Fibroblast of peridontal ligament (primary cell): ENCODE data around the gene MEIS1.

Experiments
- DNase-seq: peaks from one replicate; pipeline ENCODE4 v3.0.0-alpha.2; 2010; ENCODE audit errors: extremely low read depth

The MEIS1 gene

DNA sequence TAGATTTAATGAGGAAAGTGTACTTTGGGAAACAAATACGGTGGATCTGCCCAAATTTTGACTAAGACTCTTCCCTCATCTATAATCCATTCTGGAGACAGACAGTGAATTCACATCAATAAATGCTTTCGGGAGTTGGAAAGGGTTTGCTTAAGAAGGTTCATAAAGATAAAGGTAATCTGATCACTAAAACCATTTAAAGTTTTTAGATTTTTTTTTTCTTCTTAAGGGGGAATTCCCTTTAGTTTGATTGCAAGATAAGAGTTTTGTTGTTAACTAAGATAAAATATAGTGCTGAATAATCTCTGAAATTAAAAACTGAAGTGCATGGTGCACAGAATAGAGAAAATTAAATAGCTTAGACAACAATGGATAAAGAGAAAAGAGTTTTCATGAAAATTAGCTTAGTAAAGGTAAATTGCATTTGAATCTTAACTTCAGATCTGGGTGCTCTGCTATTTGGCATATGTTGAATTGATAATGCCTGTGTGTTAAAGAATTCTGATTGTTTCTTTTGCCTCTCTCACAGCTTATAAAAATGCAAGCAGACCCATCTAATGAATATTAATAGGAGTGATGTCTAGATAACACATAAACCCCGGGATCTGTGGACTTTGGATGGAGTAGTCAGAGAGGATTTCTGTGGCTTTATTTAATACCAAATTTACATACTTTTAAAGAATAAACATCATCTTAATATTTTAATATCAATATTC lies 100.8 kb downstream of the MEIS1 start:
- DNase-seq: no peak

DNA sequence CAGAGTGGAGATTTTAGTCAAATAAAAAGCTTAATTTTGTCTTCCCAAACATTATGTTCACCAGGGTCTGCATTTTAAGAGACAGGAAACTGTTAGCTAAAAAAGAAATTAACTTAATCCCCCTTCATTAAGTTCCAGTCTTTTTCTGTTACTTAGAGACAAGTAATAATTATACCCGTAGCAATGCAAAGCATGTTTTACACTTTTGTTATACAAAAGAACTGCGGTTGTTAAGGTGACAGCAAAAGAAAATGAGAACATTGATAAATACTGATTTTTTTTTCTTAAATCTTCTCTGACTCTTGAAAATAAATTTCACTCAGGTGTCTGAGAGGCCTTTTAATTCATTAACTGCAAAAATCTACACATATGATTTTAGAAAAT lies 101.4 kb downstream of the MEIS1 start:
- no peak for DNase-seq

DNA sequence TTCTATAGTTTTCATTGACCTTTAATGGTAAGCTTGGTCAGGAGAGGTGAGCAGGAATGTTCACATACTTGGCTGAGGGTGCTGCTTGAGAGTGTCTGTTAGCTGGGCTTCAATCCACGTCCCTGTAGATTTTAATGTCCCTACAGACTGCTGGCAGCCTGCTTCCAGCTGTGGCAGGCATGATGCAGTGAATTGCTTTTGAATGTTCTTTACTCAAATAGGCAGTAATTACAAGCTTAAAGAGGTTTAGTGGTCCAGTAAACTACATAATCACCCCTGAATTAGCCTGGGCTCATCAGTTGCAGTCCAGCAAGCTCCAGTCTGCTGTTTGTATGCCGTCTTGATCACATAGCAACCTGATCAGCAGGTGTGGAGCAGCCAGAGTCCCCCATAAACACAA lies 102.1 kb downstream of the MEIS1 start:
- DNase-seq: no peak

DNA sequence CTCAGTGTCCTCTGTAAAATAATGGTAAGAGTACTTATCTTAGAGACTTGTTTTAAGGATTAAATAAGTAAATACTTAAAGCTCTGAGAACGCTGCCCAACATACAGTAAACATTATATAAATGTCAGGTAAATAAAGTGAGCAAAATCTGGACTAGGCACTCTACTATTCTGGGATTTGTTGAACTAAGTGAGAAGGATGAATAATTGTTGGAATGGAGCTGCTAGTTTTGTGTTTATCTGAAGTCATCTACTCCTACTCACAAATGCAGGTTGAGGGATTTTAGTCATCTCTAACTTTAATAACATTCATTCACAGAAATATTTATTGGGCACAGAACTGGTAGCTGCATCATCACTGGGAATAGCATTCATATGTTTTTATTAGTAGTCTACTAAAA lies 103.4 kb downstream of the MEIS1 start:
- DNase-seq: no peak

DNA sequence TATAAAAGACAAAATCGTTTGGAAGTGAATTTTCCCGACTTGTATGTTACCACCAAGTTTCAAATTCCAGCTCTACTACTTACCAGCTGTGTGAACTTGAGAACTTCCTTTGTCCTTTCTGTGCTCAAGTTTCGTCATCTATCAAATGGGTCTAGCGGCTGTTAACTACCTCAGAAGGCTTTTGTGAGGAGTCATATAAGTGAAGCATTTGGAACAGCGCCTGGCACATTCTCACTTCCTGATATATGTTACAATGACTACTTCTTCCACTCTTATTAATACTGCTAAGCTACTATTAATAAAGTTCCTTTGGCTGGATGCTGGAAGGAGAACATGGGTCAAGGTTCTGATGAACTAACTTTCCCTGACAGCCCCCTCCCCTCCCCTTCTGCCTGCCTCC lies 104.5 kb downstream of the MEIS1 start:
- no peak for DNase-seq

DNA sequence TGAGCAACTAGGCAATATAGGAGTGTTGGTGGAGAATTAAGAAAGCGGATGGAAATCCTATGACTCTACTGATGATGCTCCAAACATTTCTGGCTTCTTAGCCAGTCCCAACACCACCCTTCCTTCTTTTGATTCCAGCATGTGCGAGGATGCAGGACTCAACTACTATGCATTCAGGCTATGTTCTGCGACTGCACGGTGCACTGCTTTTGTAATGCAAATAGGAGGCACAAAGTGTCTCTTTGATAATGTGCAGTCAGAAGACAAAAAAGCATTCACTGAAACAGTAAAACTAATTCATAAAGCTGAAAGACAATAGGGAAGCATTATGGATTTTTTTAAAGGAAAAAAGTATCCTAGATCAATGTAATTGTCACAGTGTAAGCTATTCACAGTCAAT lies 106.7 kb downstream of the MEIS1 start:
- DNase-seq: no peak

DNA sequence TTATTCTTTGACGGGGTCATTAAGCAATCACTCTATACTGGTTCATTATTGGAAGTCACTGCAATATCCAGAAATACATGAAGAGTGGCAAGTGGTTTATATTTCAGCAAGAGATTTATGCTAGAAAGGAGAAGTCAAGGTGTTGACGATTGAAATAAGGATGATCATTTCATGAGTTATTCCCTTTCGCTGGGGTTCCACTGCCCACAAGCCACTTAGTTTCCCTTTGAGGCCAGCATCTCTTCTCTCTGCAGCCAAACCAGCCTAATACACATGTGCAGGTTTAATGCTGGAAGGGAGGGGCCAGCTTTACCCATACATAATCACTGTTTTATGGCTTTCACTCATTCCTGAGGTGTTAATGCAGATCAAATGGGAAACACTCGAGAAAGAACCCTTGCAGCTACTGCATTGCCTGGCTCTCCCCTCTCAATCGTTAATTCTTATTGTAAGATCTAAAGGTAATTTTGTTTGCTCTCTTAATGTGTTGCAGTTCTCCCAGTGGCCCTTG lies 108.4 kb downstream of the MEIS1 start:
- no peak for DNase-seq

DNA sequence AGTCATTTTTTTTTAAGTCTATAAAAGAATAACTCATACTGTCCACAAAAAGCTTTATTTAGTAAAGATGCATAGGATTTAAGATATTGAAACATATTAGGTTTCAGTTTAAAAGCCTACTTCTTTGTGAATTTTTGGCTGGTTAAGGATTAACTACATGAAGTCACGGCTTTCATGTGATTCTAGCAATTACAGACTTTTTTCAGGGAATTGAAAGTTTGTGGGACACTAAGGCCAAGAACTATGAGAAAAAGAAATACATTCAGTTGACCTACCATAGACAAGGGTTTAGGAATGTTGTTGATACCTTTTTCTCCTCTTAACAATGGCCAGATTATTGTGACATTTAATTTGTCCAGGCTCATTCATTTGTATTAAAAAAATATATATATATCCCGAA lies 109.3 kb downstream of the MEIS1 start:
- DNase-seq: no peak

DNA sequence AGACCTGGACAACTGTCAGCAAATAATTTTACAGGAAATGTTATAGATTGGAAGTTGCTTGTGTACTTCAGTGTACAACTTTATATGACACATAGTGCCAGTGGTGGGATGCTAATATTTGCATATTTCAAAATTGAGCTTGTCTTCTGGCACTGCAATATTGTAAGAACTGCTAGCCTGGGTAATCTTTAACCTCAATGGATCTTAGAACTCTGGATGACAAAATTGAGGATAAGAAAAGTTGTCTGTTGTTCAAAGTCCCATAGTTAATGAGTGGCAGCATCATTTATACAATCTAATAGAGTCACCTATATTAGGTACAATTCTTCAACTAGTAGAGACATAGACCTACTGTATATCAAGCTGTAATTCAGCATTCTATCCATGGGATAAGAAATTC lies 110.3 kb downstream of the MEIS1 start:
- no peak for DNase-seq

DNA sequence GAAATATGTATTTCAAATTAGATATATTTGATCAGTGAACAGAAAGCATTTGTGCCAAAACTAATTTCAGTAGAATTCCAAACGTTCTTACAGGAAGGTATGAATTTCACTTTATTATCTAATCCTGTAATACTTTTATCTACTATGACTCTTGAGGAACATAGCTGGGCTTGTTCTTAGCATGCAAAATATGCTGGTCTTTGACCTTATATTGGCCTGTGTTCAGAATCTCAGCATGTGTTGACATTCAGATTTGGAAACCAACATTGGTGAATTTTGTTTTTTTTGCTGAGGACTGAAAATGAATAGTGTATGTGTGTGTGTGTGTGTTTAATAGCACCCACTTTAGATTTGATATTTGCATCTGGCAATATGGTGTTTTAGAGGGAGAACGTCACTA lies 112.2 kb downstream of the MEIS1 start:
- DNase-seq: no peak

DNA sequence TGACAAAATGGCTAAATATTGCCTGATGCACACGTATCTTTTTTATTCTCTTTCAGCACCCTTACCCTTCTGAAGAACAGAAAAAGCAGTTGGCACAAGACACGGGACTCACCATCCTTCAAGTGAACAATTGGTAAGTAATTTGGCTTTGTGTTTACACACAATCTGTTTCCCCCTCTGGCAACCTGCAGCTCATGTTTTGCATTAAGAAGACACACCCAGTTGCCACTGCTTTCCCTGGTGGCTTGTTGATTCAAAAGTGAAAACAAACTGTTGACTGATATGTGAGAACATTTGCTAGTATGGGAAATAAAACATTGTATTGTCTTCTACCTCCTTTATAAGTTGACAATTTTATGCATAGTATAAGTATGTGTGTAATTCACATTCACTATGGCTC lies 113.0 kb downstream of the MEIS1 start:
- no peak for DNase-seq

DNA sequence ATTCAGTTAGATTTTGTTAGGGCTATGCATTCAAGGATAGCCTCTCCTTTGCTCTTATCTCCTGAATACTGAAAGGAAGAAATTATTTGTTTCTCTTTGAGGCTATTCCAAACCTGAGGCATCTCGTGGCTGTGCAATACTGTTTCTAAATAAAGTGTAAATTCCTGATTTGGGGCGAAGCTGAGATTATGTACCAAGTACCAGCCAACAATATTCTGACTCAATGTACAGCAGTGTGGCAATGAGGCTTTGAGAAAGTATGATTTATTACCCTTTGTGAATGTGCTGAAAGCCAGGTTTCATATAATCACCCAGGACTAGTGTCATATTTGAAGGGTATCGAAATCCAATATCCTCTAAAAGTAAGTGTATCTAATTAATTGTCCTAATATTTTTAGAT lies 113.5 kb downstream of the MEIS1 start:
- DNase-seq: no peak

DNA sequence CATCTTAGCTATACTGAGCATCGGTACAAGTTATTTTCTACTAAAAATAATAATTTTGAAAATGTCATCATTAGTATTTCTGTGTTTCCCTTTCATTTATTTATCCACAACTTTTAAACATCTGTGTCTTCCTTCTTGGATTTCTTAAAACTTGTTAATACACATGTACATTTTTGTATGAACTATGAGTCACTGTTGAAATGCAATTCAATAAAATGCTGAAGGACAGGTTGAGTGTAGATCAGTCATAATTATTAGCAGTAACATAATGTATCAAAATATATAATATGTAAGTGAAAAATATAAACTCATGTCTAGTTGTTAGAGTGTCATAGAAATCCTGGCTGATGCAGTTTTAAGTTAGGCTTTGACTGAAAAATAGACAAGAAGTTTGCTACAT lies 115.9 kb downstream of the MEIS1 start:
- no peak for DNase-seq

DNA sequence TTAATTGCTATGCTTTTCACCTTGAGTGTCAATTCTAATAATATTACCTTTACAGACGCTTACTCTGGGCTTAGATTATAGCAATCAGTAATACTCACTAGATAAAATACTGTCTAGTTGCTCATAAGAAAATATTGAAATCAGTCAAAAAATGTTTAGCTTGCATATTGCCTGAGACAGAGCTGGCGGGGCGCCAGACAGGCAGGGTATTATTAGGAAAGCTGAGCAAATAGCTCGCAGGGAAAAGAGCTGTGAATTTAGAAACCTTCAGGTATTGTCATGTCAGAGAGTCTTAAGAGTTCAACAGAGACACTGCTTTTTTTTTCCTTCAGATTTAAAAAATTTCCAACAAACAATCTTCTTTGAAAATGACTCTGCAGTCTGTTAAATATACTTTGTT lies 118.4 kb downstream of the MEIS1 start:
- DNase-seq: no peak

DNA sequence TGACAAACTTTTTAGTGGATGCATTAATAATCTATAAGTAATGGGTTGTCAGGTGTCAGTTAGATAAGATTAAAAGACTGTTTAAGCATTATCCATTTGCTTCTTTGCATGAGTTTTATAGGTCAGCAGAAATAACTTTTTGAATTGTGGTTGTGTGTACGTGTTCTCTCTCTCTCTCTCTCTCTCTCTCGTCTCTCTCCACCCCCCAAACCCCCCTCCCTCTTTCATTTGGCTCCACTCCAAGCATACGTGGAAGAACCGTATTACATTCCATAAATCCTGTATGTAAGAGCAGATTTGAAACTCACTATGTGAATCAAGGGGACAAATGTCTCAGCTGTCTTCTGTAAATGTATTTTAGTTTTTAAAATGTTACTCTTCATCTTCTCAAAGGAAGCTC lies 120.2 kb downstream of the MEIS1 start:
- DNase-seq: no peak

DNA sequence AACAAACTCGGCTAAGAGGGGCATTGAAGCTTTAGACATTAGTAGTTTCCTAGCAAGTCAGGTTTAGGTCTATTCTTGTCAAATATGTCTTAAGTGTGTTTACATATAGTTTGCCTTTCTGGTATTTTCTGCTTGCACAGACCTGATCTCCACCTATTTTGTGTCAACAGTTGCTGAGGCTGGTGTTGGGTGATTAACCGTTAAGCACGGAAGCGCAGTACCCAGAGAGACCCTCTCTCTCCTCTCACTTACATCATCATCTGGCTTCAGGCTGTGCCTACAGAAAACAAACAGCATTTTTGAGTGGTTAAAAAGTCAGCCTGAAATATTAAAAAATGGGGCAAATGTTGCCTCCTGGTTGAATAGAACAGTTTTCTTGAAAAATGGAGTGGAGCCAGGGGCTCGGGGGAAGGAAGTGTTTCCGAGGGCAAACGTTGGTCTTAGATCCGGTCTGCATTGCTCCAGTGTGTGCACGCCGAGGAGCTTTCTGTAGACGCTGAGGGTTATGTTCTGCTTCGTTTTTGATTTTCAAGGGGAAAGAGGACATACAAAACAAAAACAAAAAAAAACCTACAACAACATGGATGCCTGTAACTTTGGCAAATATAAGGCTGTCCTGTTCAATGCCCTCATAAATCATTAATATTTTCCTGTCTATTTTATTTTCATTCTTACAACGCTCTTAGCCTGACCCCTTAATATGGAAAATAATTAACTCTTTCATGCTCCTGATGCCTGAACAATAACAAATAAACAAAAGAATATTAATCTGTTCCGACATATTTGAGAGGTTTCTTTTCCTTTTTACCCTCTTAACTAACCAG lies 120.8 kb downstream of the MEIS1 start:
- DNase-seq: no peak

DNA sequence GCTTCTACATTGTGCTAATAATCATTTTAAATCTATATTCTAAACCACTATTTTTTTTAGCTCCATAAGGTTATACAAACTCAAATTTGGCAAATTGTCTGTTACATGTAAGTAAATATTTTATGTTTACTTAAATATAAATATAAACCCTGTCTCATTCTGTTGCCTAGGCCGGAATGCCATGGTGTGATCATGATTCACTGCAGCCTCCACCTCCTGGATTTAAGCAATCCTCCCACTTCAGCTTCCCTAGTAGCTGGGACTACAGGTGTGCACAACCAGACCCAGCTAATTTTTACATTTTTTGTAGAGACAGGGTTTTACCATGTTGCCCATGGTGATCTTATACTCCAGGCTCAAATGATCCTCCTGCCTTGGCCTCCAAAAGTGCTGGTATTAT lies 124.7 kb downstream of the MEIS1 start:
- DNase-seq: no peak

DNA sequence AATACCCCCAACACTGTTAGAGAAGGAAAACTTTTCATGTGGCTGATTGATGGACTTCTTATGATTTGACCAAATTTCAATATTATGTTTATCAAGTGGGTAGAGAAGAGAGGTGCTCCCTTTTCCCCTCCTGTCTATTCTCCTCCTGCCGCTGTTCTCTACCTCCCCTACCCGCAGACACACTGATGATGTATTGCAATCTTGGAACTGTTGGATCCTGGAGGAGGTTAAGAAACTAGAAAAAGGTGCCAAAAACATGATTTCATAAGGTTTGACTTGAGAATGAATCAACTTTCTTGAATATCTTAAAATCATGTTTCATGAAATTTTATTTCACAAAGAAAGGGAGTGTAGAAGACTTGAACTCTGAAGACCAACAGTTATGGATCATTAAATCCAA lies 125.8 kb downstream of the MEIS1 start:
- DNase-seq: no peak

DNA sequence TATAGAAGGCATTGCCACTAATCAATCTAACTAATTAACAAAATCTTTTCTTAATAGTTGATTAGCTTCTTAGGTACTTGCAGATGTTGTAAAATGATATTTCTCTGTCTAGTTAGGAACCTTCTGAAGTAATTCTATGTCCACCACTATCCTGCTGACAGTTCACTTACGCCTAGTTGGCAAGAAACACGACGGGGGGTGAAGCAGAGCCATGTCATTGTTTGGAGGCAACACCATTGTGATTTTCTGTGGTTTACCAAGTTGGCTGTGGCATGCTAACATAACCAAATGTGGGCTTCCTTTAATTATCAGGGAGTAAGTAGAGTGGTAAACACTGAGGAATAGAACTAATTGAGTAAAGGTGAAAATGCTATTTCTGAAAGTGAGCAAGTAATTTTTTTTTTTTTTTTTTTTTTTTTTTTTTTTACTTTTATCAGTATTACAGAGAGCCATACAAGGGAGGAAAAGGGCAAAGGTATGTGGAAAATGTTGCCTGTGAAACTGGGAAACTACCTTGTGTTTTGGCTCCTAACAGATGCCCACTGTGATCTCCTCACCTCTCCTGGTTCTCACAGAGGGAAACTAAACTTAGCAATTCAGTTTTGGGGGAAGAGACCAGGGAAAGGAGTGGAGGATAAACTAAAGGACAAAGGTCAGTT lies 126.8 kb downstream of the MEIS1 start:
- no peak for DNase-seq

DNA sequence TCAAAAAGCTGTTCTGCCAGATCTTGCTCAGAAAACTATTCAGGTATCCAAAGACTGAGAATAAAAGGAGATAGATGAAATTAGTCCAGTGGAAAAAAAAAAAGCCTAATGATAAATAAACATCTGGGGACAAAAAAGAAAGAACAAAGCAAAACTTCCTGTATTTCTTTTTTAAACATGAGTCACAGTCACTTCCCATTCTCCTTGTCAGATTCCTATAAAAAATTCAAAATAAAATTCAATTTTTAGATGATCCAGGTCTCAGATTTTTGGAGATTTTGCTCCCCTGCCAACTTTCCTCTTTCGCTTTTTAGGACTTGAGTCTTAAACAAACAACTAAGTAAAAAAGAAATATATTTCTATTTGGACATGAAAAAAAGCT lies 127.4 kb downstream of the MEIS1 start:
- DNase-seq: no peak

DNA sequence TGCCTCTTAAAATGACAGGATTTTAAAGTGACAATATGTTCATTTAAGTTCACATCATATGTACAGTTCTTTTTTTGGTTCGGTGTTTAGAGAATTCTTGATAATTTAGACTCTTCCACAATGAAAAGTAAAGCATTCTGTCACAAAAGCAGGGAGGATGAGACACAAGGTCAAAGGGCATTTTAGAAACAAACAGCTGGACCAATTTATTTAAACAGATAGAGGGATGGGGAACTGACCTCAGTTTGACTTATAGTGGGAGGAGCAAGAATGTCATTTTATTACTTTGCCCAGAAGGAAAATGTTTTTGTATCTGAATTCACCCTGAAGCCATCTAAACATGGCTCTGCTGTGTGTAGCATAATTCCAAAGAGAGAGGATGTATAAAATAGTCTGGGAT lies 128.5 kb downstream of the MEIS1 start:
- no peak for DNase-seq

DNA sequence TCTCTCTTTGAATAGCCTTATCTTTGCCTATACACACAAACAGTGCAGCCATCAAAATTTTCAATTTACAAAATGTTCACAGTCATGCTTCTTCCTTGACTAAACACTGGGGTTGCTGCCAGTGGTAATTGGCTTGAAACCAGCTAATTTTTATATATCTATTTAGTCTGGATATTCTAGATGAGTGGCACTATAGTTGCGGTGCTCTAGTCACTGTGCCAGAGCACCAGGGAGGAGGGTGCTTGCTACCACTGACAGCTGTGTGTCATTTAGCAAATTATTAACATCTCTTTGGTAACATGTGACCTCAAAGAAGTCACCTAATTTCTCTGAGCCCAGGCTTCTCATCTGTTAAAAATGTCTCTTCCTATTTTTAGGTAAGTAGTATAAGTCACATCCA lies 130.4 kb downstream of the MEIS1 start:
- no peak for DNase-seq
